Upper lobe of right lung (tissue), 1 donor: ENCODE measurements around the gene GABPA. TPM values are rescaled to one million over a fixed set of nuclear protein-coding genes. Genes with fewer than 3 reads are reported as not detected.

Experiments used
- ATAC-seq: fragments of 200-7000 bp; cut with Tn5 transposase; one replicate; pipeline ENCODE4 v1.9.1; 2020; ENCODE audit warnings: mild to moderate bottlenecking, moderate library complexity
- DNase-seq: peaks from one replicate; pipeline ENCODE4 v3.0.0-alpha.2; 2020
- H3K27ac ChIP-seq: fragments of 200-600 bp; one replicate; pipeline ENCODE4 v1.8.0; 2022
- H3K27me3 ChIP-seq: fragments of 200-600 bp; one replicate; pipeline ENCODE4 v1.8.0; 2022; ENCODE audit warnings: mild to moderate bottlenecking
- H3K36me3 ChIP-seq: fragments of 200-600 bp; one replicate; pipeline ENCODE4 v1.8.0; 2022
- H3K4me1 ChIP-seq: fragments of 200-600 bp; one replicate; pipeline ENCODE4 v1.8.0; 2022
- H3K4me3 ChIP-seq: fragments of 200-600 bp; one replicate; pipeline ENCODE4 v1.8.0; 2022; ENCODE audit warnings: mild to moderate bottlenecking
- H3K9me3 ChIP-seq: fragments of 200-600 bp; one replicate; pipeline ENCODE4 v1.8.0; 2022
- CTCF ChIP-seq: fragments of 200-600 bp; IDR thresholded peaks from one replicate; pipeline ENCODE4 v1.8.0; 2022; ENCODE audit warnings: antibody characterized with exemption
- intact Hi-C: fragments of 100-400 bp; cut with DNase I; formaldehyde crosslinking; loops from one replicate; pipeline ENCODE4 v1.11.0; 2022
- total RNA-seq: library from RNA; stranded (reverse); fragmentation: NEBNext Ultra II Directional; extraction: Animal tissue kit (Norgen Biotek cat#: 25700); gene quantifications from one replicate; pipeline ENCODE4 v1.2.1, GENCODE V29; 2021
- donor health status: DM: no; HTN: yes; CAD: no; lungs with severe emphysema.

The GABPA gene
- total RNA-seq, 1 donor from 2014 or later: 27.8 TPM

GRCh38 chr21:25818551-25818950 is 83.8 kb downstream of the GABPA start:
- Histone ChIP-seq H3K4me3 (no peak overlapping the region), H3K36me3 (no peaks in the 10 kb centered on the region), H3K9me3 (no peaks in the 10 kb centered on the region), H3K27me3 (no peaks in the 10 kb centered on the region), H3K4me1 (no peaks in the 10 kb centered on the region), H3K27ac (no peak overlapping the region)
- no peak for DNase-seq
- intact Hi-C loops: no loop called here
- no peak for TF ChIP-seq CTCF
- no peak for ATAC-seq

Other genes with a start within 250 kb of the GABPA start
- 19.9 TPM for gene MRPL39, start 127.5 kb upstream of the GABPA start, total RNA-seq
- 38.6 TPM for gene JAM2, start 95.7 kb upstream of the GABPA start, total RNA-seq
- 76.7 TPM for gene ATP5PF, start 68 bp upstream of the GABPA start, total RNA-seq